Neutrophil (primary cell): ENCODE measurements around the gene NTRK3.

Experiments
- H3K27ac ChIP-seq: fragments of 200-600 bp; sonication (generic); 2 replicates; pipeline ENCODE4 v1.5.1; 2016; ENCODE audit warnings: mild to moderate bottlenecking, moderate library complexity
- H3K27me3 ChIP-seq: fragments of 200-600 bp; sonication (generic); 2 replicates; pipeline ENCODE4 v1.6.0; 2016; ENCODE audit warnings: mild to moderate bottlenecking
- H3K36me3 ChIP-seq: fragments of 200-600 bp; sonication (generic); 2 replicates; pipeline ENCODE4 v1.5.1; 2017
- H3K4me1 ChIP-seq, 2 experiments: fragments of 200-600 bp in 1 of 2; sonication (generic) in 1 of 2; 1 replicate in 1 of 2; 2 replicates in 1 of 2; pipeline versions ENCODE4 v1.5.1 to v1.6.1; 2013 to 2016; ENCODE audit warnings: low read depth in 1 of 2, low read length in 1 of 2, mild to moderate bottlenecking in 1 of 2, moderate library complexity in 1 of 2; ENCODE audit not compliant: control insufficient read depth in 1 of 2, insufficient read depth in 1 of 2
- H3K4me3 ChIP-seq, 2 experiments: fragments of 200-600 bp in 1 of 2; sonication (generic) in 1 of 2; 1 replicate in 1 of 2; 2 replicates in 1 of 2; pipeline ENCODE4 v1.5.1; 2013 to 2016; ENCODE audit warnings: low read depth in 1 of 2, low read length in 1 of 2, mild to moderate bottlenecking in 1 of 2, moderate library complexity in 1 of 2
- H3K9me3 ChIP-seq: fragments of 200-600 bp; sonication (generic); 2 replicates; pipeline ENCODE4 v1.5.1; 2016
- TF ChIP-seq, protein P1 (sequence below): fragments of 200-600 bp; sonication (generic); IDR thresholded peaks from 2 replicates; pipeline ENCODE4 v1.5.1; 2016; ENCODE audit warnings: antibody characterized with exemption

The NTRK3 gene

DNA sequence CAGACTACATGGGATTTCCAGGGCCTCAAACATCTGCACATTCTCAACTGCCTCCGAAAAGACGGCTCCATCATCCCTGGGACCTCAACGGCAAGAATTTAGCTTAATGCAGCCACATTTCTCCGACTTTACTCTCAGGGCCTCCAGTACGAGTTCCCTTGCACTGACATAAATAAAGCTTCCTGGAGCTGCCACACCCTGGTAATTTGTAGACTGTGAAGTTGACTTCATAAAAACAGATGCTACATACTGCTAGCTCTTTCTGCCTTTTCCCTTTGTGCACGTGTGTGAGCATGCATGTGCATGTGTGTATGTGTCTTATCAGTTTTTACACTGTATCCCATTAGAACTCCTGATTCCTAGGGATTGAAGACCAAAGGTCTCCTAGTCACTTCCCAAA lies 122.7 kb downstream of the NTRK3 start:
- H3K9me3 ChIP-seq = no peaks in the 10 kb centered on the region
- no peak overlapping the region for H3K27ac ChIP-seq
- TF ChIP-seq, protein P1, sequence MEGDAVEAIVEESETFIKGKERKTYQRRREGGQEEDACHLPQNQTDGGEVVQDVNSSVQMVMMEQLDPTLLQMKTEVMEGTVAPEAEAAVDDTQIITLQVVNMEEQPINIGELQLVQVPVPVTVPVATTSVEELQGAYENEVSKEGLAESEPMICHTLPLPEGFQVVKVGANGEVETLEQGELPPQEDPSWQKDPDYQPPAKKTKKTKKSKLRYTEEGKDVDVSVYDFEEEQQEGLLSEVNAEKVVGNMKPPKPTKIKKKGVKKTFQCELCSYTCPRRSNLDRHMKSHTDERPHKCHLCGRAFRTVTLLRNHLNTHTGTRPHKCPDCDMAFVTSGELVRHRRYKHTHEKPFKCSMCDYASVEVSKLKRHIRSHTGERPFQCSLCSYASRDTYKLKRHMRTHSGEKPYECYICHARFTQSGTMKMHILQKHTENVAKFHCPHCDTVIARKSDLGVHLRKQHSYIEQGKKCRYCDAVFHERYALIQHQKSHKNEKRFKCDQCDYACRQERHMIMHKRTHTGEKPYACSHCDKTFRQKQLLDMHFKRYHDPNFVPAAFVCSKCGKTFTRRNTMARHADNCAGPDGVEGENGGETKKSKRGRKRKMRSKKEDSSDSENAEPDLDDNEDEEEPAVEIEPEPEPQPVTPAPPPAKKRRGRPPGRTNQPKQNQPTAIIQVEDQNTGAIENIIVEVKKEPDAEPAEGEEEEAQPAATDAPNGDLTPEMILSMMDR = no peak
- H3K27me3 ChIP-seq = no peaks in the 10 kb centered on the region
- H3K36me3 ChIP-seq = no peaks in the 10 kb centered on the region
- no peaks in the 10 kb centered on the region for H3K4me1 ChIP-seq
- no peak overlapping the region for H3K4me3 ChIP-seq

DNA sequence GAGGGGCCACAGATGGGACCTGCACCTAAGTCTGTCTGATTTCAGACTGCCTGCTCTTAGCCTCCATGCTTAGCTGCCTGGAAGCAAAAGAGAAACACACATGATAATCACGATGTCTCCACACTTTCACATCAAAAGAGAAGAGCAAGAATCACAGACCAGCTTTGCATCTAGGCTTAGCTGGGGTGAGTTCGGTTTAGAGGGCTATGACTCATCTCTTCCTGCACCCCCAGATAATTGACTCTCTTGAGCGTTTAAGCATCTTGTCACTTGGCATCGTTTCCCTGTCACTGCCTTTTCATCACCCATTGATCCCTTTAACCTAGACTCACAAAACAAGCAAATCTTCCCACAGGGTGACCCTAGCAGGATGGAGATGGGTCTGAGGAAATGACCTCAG lies 124.0 kb downstream of the NTRK3 start:
- Histone ChIP-seq H3K36me3 (no peaks in the 10 kb centered on the region), H3K4me3 (no peak overlapping the region), H3K27me3 (no peaks in the 10 kb centered on the region), H3K4me1 (no peaks in the 10 kb centered on the region), H3K9me3 (no peaks in the 10 kb centered on the region), H3K27ac (no peak overlapping the region)
- TF ChIP-seq, protein P1 = no peak

DNA sequence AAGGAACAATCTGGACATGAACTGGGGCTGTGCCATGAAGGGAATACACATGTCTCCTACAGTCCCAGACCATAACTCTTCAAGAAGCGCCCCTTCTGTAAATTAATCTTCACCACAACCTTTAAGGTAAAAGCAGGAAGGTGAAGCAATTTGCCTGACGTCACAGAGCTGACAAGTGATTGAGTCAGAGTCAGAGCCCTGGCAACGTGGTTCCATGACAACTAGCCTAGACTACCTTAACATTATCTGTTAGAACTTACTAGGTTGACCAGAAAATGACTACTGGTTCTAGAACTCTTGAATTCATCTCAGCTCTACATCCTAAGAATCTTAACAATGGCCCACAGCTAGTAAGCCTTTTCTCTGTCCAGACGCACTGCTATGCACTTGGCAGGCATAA lies 124.6 kb downstream of the NTRK3 start:
- H3K27ac ChIP-seq = no peak overlapping the region
- H3K36me3 ChIP-seq = no peaks in the 10 kb centered on the region
- H3K4me3 ChIP-seq = no peak overlapping the region
- no peaks in the 10 kb centered on the region for H3K9me3 ChIP-seq
- H3K27me3 ChIP-seq = no peaks in the 10 kb centered on the region
- TF ChIP-seq, protein P1 = no peak
- H3K4me1 ChIP-seq = no peaks in the 10 kb centered on the region

DNA sequence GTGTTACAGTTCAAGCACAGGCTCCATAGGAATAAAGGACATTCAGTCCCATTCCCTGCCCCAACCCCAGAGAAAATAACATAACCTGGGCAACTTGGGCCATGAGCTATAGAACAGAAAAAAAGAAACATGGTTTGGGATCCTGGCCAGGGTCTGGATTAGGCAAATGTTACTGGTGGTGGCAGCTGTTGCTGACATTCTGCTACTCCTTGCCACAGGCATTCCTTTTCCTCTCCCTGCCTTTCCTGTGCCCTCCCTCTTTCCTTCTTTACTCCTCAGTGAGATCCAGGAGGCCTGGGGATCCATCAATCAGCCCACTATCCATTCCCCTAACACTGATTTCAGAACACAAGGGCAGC lies 129.1 kb downstream of the NTRK3 start:
- TF ChIP-seq, protein P1 = no peak
- no peaks in the 10 kb centered on the region for H3K4me1 ChIP-seq
- H3K27ac ChIP-seq = no peak overlapping the region
- no peaks in the 10 kb centered on the region for H3K36me3 ChIP-seq
- no peak overlapping the region for H3K4me3 ChIP-seq
- no peaks in the 10 kb centered on the region for H3K9me3 ChIP-seq
- no peaks in the 10 kb centered on the region for H3K27me3 ChIP-seq

DNA sequence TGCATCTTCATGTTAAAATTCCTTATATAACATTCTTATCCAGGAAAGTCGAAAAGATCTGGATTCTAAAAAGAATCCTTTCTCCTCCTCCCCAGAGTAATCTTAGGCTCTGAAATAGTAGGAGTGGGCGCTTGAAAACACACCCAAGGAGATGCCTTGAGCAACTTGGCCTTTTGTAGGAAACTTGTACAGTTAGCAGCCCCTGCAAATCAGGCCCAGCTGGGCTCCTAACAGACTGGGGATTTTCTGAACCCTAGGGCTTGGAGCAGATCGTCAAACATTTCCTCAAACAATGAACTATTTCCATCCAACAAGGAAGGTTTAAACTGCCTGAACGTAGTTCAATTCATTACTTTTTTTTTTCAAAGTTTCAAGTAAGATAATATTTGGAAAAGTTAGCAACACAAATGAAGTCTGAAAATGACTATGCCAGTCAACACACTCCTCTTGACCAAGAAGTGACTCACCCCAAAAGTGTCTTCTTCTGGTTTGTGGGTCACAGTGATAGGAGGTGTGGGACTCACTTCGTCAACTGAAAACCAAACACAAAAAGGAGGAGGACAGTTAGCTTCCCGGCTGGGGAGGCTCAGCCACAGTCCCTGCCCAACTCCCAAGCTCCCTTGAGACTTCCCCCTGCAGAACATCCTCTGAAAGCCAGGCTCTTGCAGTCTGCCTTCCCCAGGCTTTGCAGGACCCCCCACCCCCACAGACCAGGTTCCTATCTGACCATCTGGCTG lies 129.7 kb downstream of the NTRK3 start:
- Histone ChIP-seq H3K4me3 (no peak overlapping the region), H3K27ac (no peak overlapping the region), H3K27me3 (no peaks in the 10 kb centered on the region), H3K36me3 (no peaks in the 10 kb centered on the region), H3K9me3 (no peaks in the 10 kb centered on the region), H3K4me1 (no peaks in the 10 kb centered on the region)
- TF ChIP-seq, protein P1 = no peak

DNA sequence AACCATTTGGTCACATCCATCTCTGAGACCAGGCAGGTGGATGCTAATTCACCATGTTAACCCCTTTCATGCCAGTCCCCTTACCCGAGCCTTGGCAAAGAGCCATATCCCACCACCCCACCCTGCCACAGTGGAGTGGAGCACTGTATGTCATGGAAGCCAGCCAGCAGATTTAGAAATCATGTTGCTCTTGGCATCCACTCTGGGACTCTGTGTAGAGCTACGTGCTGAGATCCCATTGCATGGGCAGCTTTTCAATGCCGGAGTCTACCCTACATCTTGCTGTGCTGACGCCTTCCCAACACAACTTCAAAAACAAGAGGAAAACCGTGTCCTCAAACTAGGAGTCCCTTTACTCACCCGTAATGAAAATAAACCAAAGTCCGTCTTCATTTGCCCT lies 131.0 kb downstream of the NTRK3 start:
- Histone ChIP-seq H3K4me1 (no peaks in the 10 kb centered on the region), H3K27me3 (no peaks in the 10 kb centered on the region), H3K27ac (no peak overlapping the region), H3K4me3 (no peak overlapping the region), H3K9me3 (no peaks in the 10 kb centered on the region), H3K36me3 (no peaks in the 10 kb centered on the region)
- TF ChIP-seq, protein P1 = no peak
